H1 (cell line): Measurements from ENCODE around the gene DOCK1. TPM values are rescaled to one million over a fixed set of nuclear protein-coding genes. Genes with fewer than 3 reads are reported as not detected.

ENCODE experiments used
- BACH1 ChIP-seq: IDR thresholded peaks from 2 replicates; pipeline ENCODE4 v1.6.1; 2012; ENCODE audit warnings: low read length, improper control_type of control experiment
- RAD21 ChIP-seq, 2 experiments: IDR thresholded peaks in 1 of 2; conservative IDR thresholded peaks in 1 of 2; 2 replicates each; pipeline ENCODE4 v1.6.1; 2011; ENCODE audit warnings: low read depth in 2 of 2, low read length in 2 of 2, improper control_type of control experiment in 1 of 2, inconsistent platforms in 1 of 2, mild to moderate bottlenecking in 1 of 2, moderate library complexity in 1 of 2
- RXRA ChIP-seq: IDR thresholded peaks from 2 replicates; pipeline ENCODE4 v1.6.1; 2011; ENCODE audit warnings: low read depth, mild to moderate bottlenecking, low read length, moderate library complexity; ENCODE audit not compliant: insufficient read depth
- polyA plus RNA-seq, 7 experiments: library from polyadenylated mRNA; depleted of rRNA in 3 of 7; stranded (reverse) in 5 of 7; unstranded in 2 of 7; fragments of >200 nt in 5 of 7; fragments of 200-250 nt in 2 of 7; gene quantifications; 1 replicate in 5 of 7; 2 replicates in 1 of 7; 4 replicates in 1 of 7; pipeline versions ENCODE4 v1.2.1 to v1.2.3, GENCODE V29; 2011 to 2013; ENCODE audit warnings: missing spikeins in 2 of 7, mixed read lengths in 2 of 7
- total RNA-seq: library from RNA; stranded (reverse); fragmentation: NEBNext Ultra II Directional; extraction: Animal tissue kit (Norgen Biotek cat#: 25700); gene quantifications from 2 replicates; pipeline ENCODE4 v1.2.1, GENCODE V29; 2021

Gene DOCK1
- total and polyA plus RNA-seq, 2 of the 8 experiments (the other 6 are each of a cell fraction or from before 2014, with no cell fraction given), result 11.6 to 53.0 TPM

- no peak for TF ChIP-seq RAD21 (IDR thresholded peaks at IDR 0.05 in 1 of 2, conservative IDR thresholded peaks at IDR 0.05 in 1 of 2; ENCODE audit: low read depth in 2 of 2, low read length in 2 of 2)
- no peak for TF ChIP-seq RXRA
- no peak for TF ChIP-seq BACH1
- TF ChIP-seq, all 59 proteins: peak for 0
Observed at GRCh38 chr10:127234306-127234800, 329.1 kb downstream of the DOCK1 start (continued).
